Endothelial cell (in vitro differentiated cells): Measurements from ENCODE around the gene BRI3BP. TPM values are rescaled to one million over a fixed set of nuclear protein-coding genes. Genes with fewer than 3 reads are reported as not detected.

Source experiments
- DNase-seq: peaks from one replicate; pipeline ENCODE4 v3.0.0; 2021; ENCODE audit warnings: low spot score
- H3K27ac Mint-ChIP-seq: one replicate; pipeline ENCODE4 v1.8.0; 2021; ENCODE audit warnings: mixed read lengths, inconsistent platforms; ENCODE audit not compliant: unreplicated experiment
- H3K27me3 Mint-ChIP-seq: one replicate; pipeline ENCODE4 v1.8.0; 2021; ENCODE audit warnings: mild to moderate bottlenecking, moderate library complexity, mixed read lengths, inconsistent platforms; ENCODE audit not compliant: unreplicated experiment
- H3K36me3 Mint-ChIP-seq: one replicate; pipeline ENCODE4 v1.8.0; 2021; ENCODE audit warnings: mild to moderate bottlenecking, low read depth, mixed read lengths, inconsistent platforms; ENCODE audit not compliant: unreplicated experiment
- H3K4me1 Mint-ChIP-seq: one replicate; pipeline ENCODE4 v1.8.0; 2021; ENCODE audit warnings: mild to moderate bottlenecking, mixed read lengths, inconsistent platforms; ENCODE audit not compliant: unreplicated experiment
- H3K4me3 Mint-ChIP-seq: one replicate; pipeline ENCODE4 v1.8.0; 2021; ENCODE audit warnings: mild to moderate bottlenecking, mixed read lengths, inconsistent platforms; ENCODE audit not compliant: unreplicated experiment
- H3K9me3 Mint-ChIP-seq: one replicate; pipeline ENCODE4 v1.8.0; 2021; ENCODE audit warnings: mixed read lengths, inconsistent platforms; ENCODE audit not compliant: unreplicated experiment
- total RNA-seq: library from RNA; stranded (reverse); fragmentation: NEBNext Ultra II Directional; extraction: Animal tissue kit (Norgen Biotek cat#: 25700); gene quantifications from one replicate; pipeline ENCODE4 v1.2.1, GENCODE V29; 2021; ENCODE audit not compliant: unreplicated experiment
- TF ChIP-seq, protein P1 (sequence below): fragments of 200-600 bp; sonication (generic); IDR thresholded peaks from one replicate; pipeline ENCODE4 v1.5.0; 2021; ENCODE audit warnings: antibody characterized with exemption; ENCODE audit not compliant: unreplicated experiment

BRI3BP gene
- total RNA-seq, 1 donor from 2014 or later, result 1.4 TPM

DNA sequence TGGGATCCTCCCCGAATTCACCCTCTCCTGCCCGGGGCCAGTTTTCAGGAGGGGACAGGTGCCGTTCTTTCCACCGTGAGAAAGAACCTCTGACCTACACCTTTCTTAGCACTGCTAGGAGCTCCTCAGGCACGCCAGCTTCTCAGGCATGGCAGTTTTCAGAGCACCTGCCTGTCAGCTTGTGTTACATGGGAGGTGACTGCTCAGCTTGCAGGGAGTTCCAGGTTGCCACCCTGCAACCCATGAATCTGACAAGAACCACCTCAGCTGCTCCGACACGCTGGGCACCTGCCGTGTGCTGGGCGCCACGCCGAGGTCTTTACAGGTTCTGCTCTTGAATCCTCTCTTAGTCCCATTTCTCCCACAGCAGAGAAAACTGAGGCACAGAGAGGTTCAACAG, 12.9 kb downstream of the BRI3BP start:
- Mint-ChIP-seq H3K4me1 (no peaks in the 10 kb centered on the region), H3K36me3 (no peaks in the 10 kb centered on the region), H3K27ac (no peak overlapping the region), H3K27me3 (peaks cover 2% of the 10 kb centered on the region), H3K9me3 (no peaks in the 10 kb centered on the region), H3K4me3 (no peak overlapping the region)
- no peak for DNase-seq
- TF ChIP-seq, protein P1, sequence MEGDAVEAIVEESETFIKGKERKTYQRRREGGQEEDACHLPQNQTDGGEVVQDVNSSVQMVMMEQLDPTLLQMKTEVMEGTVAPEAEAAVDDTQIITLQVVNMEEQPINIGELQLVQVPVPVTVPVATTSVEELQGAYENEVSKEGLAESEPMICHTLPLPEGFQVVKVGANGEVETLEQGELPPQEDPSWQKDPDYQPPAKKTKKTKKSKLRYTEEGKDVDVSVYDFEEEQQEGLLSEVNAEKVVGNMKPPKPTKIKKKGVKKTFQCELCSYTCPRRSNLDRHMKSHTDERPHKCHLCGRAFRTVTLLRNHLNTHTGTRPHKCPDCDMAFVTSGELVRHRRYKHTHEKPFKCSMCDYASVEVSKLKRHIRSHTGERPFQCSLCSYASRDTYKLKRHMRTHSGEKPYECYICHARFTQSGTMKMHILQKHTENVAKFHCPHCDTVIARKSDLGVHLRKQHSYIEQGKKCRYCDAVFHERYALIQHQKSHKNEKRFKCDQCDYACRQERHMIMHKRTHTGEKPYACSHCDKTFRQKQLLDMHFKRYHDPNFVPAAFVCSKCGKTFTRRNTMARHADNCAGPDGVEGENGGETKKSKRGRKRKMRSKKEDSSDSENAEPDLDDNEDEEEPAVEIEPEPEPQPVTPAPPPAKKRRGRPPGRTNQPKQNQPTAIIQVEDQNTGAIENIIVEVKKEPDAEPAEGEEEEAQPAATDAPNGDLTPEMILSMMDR, result no peak

- no peak overlapping the region for H3K4me3 Mint-ChIP-seq
- TF ChIP-seq, protein P1, result no peak
- no peak overlapping the region for H3K27ac Mint-ChIP-seq
- H3K9me3 Mint-ChIP-seq, result no peaks in the 10 kb centered on the region
- peaks cover 5% of the 10 kb centered on the region for H3K36me3 Mint-ChIP-seq
- no peaks in the 10 kb centered on the region for H3K4me1 Mint-ChIP-seq
- H3K27me3 Mint-ChIP-seq, result no peaks in the 10 kb centered on the region
- DNase-seq, result no peak
Observed at GRCh38 chr12:125013816-125014442, 20.5 kb downstream of the BRI3BP start.

DNA sequence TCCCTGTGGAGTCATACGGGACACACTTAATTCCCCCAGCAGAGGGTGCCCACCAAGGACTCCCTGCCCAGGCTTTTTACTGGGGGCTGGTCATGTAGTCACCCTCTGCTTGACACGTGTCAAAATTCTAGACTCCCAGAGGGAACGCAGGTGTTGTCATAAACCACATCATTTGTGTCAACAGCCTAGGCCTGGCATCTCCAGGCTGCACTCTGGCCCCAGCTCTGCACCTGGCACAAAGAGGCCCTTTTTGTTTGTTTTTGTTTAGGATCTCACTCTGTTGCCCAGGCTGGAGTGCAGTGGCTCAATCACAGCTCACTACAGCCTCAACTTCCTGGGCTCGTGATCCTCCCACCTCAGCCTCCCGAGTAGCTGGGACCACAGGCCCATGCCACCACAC, 21.1 kb downstream of the BRI3BP start:
- Mint-ChIP-seq H3K9me3 (no peaks in the 10 kb centered on the region), H3K27ac (no peak overlapping the region), H3K4me3 (no peak overlapping the region), H3K36me3 (peaks cover 5% of the 10 kb centered on the region), H3K27me3 (no peaks in the 10 kb centered on the region), H3K4me1 (no peaks in the 10 kb centered on the region)
- TF ChIP-seq, protein P1, result no peak
- DNase-seq, result no peak

DNA sequence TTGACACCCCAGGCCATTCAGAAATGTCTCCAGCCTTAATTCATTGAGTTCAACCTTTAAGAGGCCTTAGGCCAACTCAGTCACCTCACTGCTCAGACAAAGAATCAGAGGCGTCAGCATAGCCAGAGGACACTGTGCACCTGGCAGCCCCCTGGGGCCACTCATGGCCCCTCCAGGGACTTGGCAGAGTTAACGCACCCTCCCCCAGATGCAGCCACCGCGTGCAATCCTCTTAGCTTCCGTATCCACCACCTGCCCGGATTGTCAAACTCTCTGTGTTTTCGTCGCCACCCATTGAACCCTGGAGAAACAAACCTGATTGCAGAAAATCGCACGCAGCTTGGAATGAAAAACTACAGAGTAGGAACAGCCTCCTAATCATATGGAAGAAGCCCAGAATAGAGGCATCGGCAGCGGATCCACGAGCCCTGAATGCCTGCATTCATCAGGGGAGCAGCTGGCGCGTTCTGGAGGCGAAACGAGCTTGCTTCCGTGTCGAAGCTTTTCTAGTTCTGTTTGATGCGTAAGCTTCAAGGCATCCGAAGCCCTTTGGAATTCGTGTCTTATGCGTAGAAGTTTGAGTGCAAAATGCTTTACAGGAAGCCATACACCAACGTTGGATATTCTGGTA, 22.4 kb downstream of the BRI3BP start:
- Mint-ChIP-seq H3K9me3 (no peaks in the 10 kb centered on the region), H3K4me3 (no peak overlapping the region), H3K36me3 (peaks cover 5% of the 10 kb centered on the region), H3K4me1 (no peaks in the 10 kb centered on the region), H3K27me3 (no peaks in the 10 kb centered on the region), H3K27ac (no peak overlapping the region)
- DNase-seq, result no peak
- TF ChIP-seq, protein P1, result no peak

- Mint-ChIP-seq H3K36me3 (peaks cover 5% of the 10 kb centered on the region), H3K27me3 (no peaks in the 10 kb centered on the region), H3K9me3 (no peaks in the 10 kb centered on the region), H3K4me3 (no peak overlapping the region), H3K27ac (no peak overlapping the region), H3K4me1 (no peaks in the 10 kb centered on the region)
- DNase-seq, result no peak
- TF ChIP-seq, protein P1, result no peak
Observed at GRCh38 chr12:125017801-125018200, 24.4 kb downstream of the BRI3BP start.
